ENCODE results near the gene NLGN2. TPM values are rescaled to one million over a fixed set of nuclear protein-coding genes. Genes with fewer than 3 reads are reported as not detected.
A peak's percentile ranks its signal among the peaks of the same experiment; 100 is the strongest.

NLGN2 gene
- total and polyA plus RNA-seq, 2 donors (not counting 1 experiment from before 2014, with no cell fraction given): 0.52 to 3.4 TPM

GRCh38 chr17:7383742-7384488, 23.7 kb upstream of the NLGN2 start:
- Mint-ChIP-seq H3K27ac (peak overlapping the region; percentile 91), H3K27me3 (peaks cover 32% of the 10 kb centered on the region), H3K4me3 (peak overlapping the region; percentile 89), H3K9me3 (ENCODE audit: insufficient read depth) (no peaks in the 10 kb centered on the region), H3K4me1 (peaks cover 14% of the 10 kb centered on the region)
- DNase-seq: peak; percentile 91
- ATAC-seq (ENCODE audit: low read depth): peak; percentile 97
- CTCF ChIA-PET: interaction anchor here (0.9 to 1.7 kb wide), 4 partner anchors 9 to 130 kb away, joined by 3 to 4 read pairs (median 4); no protein-coding TSS in a partner anchor
- Histone ChIP-seq H3K36me3 (replicated peaks in 1 of 2; ENCODE audit: control extremely low read depth in 1 of 2, control insufficient read depth in 1 of 2, extremely low read depth in 1 of 2, insufficient read depth in 2 of 2, low read length in 1 of 2) (peaks cover 0 to 4% of the 10 kb centered on the region in 2 experiments), H3K4me3 (ENCODE audit: control extremely low read depth in 1 of 5, extremely low read depth in 1 of 5, insufficient read depth in 1 of 5, low read depth in 2 of 5, low read length in 4 of 5) (peak overlapping the region in 4 of 5 experiments; percentile 70 to 78 (median 76)), H3K9ac (ENCODE audit: low read length) (peak overlapping the region; percentile 79), H3K27ac (ENCODE audit: low read length in 2 of 2) (peak overlapping the region; percentile 60 to 72), H3K79me2 (ENCODE audit: control insufficient read depth, insufficient read depth, low read length) (no peaks in the 10 kb centered on the region), H3K4me2 (replicated peaks; ENCODE audit: low read depth, low read length, poor library complexity, severe bottlenecking) (peak overlapping the region; percentile 88), H3K9me3 (ENCODE audit: control extremely low read depth in 1 of 3, control insufficient read depth in 2 of 3, insufficient read depth in 1 of 3, low read length in 2 of 3) (peaks cover 2 to 19% (median 2%) of the 10 kb centered on the region in 3 donors), H3K4me1 (ENCODE audit: control insufficient read depth in 2 of 2, insufficient read depth in 2 of 2, low read length in 2 of 2) (peaks cover 19% of the 10 kb centered on the region in 2 donors), H4K20me1 (ENCODE audit: control insufficient read depth, insufficient read depth, low read length, poor library complexity, severe bottlenecking) (no peaks in the 10 kb centered on the region), H3K27me3 (replicated peaks in 1 of 4; ENCODE audit: control extremely low read depth in 1 of 4, control insufficient read depth in 3 of 4, insufficient read depth in 4 of 4, low read length in 3 of 4) (peaks cover 0 to 43% (median 14%) of the 10 kb centered on the region in 4 experiments), H2AFZ (ENCODE audit: insufficient read depth, low read depth, low read length, poor library complexity, severe bottlenecking) (peak overlapping the region; percentile 94)
- intact Hi-C loops (cut with micrococcal nuclease): loop anchor here (1.0 kb wide), 2 partner anchors 10 to 20 kb away; partner anchors contain the start of genes PLSCR3 and TMEM256
- WGBS (ENCODE audit: insufficient coverage): 13% methylated on average over 65 of the region's 65 CpGs
- POLR2A ChIA-PET: interaction anchor here (0.5 to 1.7 kb wide), 7 partner anchors 10 to 864 kb away, joined by 3 to 10 read pairs (median 4); partner anchors contain the start of genes CTC1, PLSCR3 and TMEM256
- no peak for TF ChIP-seq EZH2 (IDR thresholded peaks at IDR 0.05; ENCODE audit: borderline replicate concordance, insufficient read depth, low read depth, low read length, poor library complexity, severe bottlenecking)
- TF ChIP-seq CTCF (IDR thresholded peaks at IDR 0.05): no peak
